Endothelial cell of hepatic sinusoid (primary cell): ENCODE results near the gene SPTSSA.

ENCODE experiments used
- in situ Hi-C: cut with HindIII; loops from 2 replicates; pipeline ENCODE4 v1.10.0; 2017; ENCODE audit warnings: low sequenced_read_pairs

SPTSSA gene

DNA sequence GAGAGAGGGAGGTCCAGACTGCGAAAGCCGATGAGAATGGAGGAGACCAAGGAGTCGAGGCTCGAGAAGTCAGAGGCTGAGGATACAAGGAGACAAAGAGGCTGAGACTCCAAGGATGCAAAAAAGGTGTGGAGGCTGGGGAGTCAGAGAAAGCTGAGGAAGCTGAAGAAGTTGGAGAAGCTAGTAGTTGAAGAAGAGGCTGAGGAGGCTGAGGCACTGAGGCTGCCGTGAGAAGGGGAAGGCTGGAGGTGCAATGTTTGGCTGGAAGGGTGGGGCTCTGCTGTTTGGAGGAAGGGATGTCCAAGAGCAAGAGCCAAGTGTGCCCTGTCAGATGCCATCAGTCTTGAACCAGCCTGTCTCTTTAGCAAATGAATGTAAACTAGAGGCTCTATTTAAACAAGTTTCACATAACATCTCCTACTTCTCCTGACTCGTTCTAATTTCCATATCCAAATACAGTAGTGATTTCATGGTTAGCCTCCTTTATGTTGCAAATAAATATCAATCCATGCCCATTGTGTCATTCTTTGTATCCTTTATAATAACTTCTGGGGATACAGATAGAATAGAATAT lies 10.8 kb upstream of the SPTSSA start:
- in situ Hi-C loops = no loop called here

DNA sequence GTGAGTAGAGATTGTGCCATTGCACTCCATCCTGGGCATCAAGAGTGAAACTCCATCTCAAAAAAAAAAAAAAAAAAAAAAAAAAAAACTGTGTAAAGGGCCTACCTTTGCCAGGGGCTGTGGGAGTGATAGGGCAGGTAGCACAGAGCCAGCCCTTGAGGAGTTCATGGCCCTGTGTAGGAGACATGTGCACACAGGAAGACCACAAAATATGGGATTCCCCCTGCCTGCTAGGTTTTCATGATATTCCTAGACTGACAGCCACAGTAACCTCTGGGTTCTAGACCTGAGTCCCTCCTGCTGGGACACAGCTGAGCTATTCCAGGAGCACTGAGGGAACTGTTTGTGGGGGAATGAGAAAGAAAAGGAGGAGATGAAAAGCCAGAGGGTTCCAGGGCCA lies 8.3 kb upstream of the SPTSSA start:
- in situ Hi-C loops = no loop called here

DNA sequence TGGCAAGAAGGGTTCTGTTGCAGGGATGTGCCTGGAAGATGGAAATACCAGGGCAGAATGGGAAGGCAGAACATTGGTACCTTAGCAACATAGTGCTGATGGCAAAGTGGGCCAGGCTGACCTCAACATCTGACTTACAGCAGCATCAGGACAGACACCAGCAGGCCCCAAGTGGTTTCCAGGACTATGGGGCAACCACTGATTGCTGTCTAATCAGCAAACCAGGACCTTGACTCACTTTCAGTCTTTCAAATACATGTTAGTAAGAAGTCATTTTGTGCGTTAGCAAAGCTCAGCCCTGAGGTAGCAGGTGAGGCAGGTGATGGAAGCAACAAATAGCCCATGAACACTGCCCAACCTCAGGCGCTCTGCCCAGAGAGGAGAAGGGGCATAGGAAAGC lies 4.7 kb upstream of the SPTSSA start:
- in situ Hi-C loops = loop anchor here (5.0 kb wide), 1 partner anchor 71 kb away; the partner anchor contains the start of gene EAPP

DNA sequence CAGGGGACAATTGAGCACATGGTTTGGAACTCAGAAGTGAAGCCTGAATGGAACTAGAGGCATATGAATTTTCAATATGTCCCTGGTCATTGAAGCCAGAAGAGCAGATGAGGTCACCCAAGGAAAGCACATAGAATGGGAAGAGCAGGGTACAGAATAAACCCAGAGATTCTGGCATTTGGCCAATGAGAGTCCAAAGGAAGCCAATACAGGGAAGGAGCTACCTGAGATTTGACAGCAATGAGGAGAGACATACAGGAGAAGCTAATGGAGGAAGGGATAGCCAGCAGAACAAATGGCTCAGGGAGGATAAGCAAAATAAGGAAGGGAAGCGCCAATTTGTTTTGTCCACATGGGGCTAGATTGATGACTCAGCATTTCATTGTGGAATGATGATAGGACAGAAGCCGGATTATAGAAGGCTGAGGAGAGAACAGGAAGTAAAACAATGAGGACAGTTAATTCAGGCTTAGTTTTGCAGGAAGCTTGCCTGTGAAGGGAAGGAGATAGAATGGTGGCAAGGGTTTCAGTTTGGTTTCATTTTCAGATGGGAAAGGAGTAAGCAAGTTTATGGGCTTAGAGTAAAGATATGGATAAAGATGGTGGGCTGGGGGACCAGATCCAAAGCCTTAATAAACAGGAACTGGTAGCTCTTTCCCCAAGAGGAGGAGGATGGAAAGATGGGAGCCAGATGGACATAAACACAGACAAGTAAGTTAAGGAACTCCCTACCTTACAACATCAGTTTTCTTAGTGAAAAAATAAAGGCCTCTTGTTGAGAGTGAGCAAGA lies 3.2 kb upstream of the SPTSSA start:
- in situ Hi-C loops = loop anchor here (5.0 kb wide), 1 partner anchor 72 kb away; the partner anchor contains the start of gene EAPP

DNA sequence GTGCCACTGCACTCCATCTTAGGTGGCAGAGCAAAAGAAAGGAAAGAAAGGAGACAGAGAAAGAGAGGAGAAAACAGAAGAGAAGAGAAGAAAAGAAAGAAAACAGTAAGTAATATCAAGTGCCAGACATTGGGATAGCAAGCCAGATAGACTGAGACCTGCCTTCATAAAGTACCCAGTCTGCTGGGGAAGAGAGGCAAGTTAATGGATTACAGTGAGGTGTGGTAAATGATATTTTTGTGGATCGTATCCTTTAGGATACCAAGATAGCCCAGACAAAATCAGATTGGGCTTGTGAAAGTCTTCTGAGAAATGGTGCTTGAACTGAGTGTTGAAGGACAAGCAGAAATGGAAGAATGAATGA lies 1.5 kb upstream of the SPTSSA start:
- in situ Hi-C loops = no loop called here

DNA sequence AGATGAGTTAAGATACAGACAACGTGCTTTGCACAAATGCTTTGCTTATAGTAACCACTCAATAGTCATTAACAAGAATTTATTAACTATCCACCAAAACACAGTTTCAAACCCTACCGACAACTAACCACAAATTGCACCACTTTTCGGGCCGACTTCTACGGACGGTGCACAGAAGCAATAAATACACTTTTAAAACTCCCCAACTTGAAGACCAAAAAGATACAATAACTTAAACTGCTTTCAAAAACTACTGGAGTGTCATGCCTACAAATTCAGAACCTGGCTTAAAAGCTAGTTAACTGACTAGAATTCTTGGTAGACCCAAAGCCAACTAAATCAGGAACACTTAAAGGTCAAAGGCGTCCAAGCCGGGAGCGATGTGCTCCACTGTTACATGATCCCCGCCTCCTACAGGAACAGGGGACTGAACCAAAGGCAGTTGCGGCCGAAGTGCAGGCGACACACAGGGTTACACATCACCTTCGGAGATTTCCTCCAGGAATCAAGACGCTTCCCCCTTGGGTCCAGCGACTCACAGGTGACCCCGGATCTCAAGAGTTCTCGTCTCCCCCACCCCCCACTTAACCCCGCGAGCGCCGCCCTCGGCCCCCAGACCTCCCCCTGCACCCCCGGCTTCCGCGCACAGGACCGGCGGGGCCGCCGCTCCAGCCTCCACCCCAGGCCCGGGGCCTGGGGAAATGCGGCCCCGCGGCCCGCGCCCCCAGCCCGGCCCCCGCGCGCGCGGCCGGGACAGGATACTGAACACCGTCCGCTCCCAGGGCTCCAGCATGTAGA lies 507 bp downstream of the SPTSSA start:
- in situ Hi-C loops = no loop called here

DNA sequence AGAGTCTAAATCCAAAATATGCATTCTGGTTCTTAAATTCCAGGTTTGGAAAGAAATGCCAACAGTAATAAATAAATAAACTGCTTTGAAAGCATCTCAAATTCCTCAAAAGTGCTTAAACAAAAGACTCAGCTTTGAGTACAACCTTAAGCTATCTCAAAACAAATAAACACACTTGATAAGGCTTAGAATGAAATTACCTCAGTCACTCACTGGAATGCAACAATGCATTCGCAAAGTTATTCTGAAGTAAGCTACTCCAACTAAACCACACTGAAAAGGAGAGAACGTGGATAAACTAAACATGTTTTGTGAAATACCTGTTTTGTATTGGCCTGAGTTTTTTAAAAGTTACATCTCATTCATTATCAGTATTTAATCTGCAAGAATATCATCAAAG lies 1.2 kb downstream of the SPTSSA start:
- in situ Hi-C loops = no loop called here

DNA sequence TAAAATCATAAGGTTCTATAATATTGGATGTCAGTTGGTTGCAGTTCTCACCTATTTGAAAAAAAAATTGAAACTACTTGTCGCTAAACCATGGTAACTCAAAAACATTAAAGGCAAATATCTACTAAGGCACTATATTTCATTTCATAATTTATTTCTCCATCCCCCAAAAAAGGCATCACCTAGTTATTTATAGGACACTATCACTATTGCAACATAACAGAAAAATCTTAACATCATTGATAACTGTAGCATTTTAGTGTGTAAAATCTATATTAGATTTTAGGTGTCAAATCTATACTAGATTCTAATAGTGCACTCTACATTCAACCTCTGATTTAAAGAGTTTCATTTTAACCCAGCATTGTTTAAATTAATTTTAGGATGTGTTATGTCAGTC lies 1.7 kb downstream of the SPTSSA start:
- in situ Hi-C loops = no loop called here

DNA sequence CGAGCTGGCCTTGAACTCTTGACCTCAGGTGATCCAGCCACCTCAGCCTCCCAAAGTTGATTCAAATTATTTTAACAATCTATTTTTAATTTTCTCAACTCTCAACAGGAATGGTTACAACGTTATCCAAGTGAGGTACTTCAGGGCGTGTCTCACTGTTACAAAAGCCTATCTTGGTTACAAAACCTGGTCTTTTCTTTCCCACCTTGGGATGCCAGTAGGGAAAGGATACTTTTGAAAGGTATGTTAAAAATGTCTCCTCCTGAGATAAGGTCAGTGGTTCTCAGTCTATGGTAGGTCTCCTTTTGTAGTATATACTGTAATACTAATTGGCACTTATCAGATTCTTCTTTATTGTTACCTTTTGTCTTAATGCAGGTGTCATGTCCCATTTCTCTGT lies 4.9 kb downstream of the SPTSSA start:
- in situ Hi-C loops = no loop called here

DNA sequence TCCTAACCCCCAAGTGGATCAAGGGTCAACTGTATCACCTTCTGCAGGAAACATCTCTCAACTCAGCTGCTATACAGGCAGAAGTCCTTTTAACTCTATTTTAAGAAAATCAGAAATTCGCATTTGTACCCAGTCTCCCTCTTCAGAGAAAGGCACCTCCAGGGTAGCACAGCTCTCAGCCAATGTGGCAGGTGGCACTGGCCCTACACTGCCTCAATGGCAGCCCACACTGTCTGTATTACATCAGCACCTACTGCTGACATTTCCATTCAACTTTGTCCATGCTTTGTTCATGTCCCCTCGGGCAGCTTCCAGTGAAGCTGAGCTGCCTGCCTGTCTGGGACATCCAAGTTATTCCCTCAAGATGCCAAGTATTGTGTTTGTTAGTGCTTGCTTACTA lies 8.8 kb downstream of the SPTSSA start:
- in situ Hi-C loops = no loop called here

DNA sequence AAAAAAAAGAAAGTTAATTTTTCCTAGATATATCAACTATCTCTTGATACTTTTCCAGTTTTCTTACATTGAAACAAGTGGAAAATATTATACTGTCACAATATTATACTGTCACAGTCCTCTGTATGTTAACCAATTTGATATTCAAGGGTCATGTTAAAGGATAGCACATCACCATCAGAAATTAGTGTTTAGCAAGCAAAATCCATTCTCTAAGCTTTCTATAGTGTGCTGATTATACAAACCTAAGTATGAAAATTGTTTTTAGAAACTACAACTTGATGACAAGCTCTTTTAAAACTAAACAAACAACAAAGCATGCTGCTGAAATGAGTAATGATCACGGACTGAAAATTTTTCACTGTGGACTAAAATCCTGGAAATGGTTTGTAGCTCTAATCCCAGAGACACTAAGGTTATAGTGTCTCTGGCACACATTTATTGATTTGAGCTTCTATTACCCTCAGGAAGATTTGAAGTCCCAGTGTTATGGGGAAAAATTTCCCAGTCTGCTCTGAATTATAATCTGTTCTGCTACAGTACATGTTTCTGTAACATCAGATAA lies 9.7 kb downstream of the SPTSSA start:
- in situ Hi-C loops = no loop called here

DNA sequence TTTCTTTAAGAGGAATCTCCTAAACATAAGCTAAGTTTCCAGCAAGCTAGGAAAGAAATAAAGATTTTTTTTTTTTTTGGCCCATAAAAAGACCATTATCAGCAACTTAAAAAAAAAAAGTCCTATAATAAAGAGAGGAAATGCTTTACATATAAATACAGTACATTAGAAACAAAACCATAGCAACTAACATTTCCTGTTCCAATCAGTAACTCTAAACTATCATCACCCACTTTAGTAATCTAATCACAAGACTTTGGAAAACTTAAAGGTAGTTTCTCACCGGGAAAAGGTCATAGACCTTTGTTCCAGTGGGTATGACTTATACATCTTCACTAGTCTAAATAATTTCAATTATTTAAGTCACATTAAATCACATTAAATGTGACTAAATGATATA lies 11.1 kb downstream of the SPTSSA start:
- in situ Hi-C loops = no loop called here

DNA sequence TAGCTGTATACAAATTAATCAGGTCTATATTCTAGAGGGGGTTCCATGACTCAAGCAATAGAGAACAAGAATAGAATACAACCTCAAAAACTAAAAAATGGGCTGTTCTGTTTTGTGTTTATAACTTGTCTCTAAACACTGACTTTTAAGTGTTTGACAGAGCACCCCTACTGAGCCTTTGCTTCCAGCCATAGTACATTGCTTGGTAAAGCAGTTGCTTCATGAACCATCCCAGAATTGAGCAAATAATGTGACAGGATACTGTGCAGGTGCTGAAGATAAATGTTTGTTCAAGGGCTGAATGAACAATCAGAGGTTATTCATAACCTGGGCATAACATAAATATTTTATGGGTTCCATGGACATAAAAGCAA lies 11.5 kb downstream of the SPTSSA start:
- in situ Hi-C loops = no loop called here

DNA sequence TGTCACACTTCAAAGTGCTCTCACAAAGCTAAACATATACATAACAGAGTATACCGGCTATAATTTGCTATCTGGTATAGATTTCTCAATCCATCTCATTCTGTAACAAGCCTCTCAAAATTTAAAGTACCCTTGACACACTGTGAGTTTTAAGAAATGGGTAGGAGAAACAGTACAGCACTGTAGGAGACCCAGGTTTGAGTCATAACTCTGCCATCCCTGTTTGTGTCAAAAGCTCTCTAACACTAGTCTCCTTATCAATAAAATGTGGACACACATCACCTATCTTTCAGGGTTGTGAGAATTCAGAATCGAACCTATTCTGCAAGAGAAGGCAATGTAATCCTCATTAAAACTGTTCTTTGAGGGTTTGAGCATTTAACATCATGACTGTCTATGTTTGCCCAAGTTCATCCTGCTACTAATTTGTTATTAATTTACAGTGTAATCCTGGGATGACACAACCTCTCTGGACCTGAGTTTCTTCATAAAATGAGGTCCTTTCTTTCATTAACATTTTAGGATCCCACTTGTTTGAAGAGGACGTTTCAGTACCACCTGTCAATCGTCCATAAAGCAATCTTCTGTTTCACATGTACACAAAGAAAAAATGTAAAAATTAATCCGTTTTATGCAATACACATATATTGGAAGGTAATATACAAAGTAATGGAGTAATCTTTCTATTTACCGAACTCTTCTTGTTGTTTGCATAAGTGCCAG lies 12.1 kb downstream of the SPTSSA start:
- in situ Hi-C loops = no loop called here

DNA sequence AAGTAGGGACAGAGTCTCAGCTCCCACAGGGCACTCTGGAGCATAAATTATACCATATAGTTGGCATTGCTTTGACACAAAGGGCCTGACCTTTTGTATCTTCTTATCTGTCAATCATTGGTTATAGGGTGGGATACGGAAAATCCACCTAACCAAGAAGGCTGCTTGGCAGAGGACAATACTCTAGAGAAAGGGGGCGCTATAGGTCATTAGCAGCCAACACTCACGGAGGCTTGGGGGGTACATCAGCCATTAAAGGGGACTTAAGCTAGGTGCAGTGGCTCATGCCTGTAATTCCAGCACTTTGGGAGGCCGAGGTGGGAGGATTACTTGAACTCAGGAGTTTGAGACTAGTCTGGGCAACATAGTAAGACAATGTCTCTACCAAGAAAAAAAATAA lies 22.9 kb downstream of the SPTSSA start:
- in situ Hi-C loops = no loop called here

DNA sequence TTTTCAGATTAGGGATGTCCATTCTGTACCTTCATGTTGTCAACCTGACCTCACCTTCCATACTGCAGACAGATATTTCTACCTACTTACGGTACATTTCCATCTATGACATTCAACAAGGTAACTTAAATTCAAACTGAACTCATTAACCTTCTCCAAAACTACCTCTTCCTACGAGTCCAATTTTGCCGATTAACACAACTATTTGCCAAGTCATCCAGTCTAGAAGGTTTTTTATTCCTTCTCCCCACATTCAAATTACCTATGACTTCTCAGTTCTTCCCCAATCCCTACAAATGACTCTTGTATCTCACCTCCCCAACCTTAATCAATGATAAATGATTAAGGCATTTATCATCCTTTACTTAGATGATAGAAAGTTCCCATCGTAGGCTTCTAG lies 23.6 kb downstream of the SPTSSA start:
- in situ Hi-C loops = no loop called here

DNA sequence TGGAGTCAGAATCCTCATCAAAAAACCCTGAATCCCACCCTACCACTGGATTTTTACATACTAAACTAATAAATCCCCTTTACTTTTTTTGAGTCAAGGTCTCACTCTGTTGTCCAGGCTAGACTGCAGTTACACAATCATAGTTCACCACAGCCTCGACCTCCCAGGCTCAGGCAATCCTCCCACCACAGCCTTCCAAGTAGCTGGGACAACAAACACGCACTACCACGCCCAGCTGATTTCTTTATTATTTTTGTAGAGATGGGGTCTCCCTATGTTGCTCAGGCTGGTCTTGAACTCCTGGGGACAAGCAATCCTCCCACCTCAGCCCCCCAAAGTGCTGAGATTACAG lies 24.3 kb downstream of the SPTSSA start:
- in situ Hi-C loops = no loop called here

DNA sequence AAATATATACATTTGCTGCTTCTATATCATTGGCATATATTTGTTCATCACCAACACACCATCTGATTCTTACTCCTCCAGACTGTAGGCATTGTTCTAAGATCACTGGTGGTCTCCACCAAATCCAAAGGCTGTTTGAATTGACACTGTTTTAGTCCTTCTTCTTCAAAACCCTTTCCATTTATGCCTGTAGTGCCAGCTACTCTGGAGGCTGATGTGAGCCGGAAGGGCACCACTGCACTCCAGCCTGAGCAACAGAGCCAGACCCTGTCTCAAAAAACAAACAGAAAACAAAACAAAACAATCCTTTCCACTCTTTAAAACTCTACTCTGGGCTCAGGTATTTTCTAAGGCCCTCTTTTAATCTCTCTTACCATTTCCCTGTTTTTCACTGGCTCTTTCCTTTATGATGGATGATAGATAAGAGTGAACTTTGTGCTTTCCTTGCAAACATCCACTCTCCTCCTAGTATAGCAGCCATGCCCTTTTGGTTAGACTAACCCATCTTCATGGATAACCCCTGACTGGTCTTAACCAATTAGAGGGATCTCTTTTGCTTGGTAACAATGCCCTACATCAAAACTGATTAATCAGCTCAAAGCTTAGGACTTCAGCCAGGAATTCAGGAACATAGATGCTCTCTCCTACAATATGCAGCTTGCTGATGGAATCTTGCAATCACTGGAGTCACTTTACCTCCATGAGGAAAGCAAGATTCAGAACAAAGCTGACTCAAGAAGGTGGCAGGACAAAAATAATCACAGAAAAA lies 24.9 kb downstream of the SPTSSA start:
- in situ Hi-C loops = no loop called here

DNA sequence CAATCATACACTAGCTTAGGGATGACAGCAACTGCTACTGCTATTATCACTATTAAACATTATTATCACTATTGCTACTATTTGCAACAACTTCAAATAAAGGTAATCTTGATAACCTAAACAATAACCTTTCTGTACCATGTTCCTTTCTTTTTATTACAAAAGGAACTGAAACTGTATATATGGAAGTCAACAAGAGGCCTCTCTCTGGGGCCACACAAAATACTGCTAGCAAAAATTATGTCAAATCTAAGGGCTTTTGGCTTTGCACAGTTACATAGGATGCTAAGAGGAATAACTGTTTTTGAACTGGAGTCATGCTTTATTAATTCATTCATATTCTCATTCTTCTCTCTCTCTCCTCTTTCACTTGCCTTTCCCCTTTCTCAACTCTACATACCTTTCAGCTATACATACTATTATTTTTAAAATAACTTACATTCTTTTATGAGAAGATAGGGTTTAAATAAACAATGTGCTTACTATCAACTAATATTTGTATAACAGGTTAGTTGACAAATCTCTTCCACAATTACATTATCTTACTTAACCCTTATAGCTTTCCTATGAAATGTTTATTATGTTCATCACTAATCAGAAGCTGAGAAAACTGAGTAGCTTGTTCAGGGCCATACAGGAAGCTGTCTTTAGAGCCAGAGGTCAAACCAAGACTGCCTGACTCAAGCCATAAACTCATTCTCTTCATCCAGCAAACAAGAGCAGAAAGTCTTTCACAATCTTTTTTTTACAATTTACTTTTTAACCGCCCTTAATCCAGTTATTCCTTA lies 25.7 kb downstream of the SPTSSA start:
- in situ Hi-C loops = no loop called here

DNA sequence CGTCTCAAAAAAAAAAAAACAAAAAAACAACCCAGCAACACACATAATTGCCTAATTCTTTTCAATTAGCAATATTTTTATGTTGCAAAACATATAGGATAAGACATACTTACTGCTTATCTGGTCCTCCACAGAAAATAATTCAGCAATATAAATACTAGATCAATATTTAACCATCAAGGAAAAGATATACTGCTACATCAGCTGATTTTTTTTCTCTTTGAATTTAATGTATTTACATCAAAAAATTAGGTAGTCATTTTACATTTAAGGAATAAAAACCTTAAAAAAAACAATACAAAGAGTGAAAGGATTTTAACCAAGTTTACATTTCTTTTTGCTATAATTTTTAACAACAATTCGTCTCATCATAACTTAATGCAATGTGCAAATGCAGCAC lies 28.1 kb downstream of the SPTSSA start:
- in situ Hi-C loops = no loop called here
